HepG2 (cell line): Measurements from ENCODE around the gene CXCR5. TPM values are rescaled to one million over a fixed set of nuclear protein-coding genes. Genes with fewer than 3 reads are reported as not detected.

ENCODE experiments used
- HCFC1 ChIP-seq: fragments of 150-350 bp; IDR thresholded peaks from 2 replicates; pipeline ENCODE4 v1.6.1; 2014; ENCODE audit warnings: low read depth, low read length
- HDAC2 ChIP-seq: sonication (generic); formaldehyde crosslinking; IDR thresholded peaks from 2 replicates; pipeline ENCODE4 v1.4.0; 2020; ENCODE audit warnings: missing genetic modification reagents
- HNRNPK ChIP-seq: fragments of 200-400 bp; formaldehyde crosslinking; IDR thresholded peaks from 2 replicates; pipeline ENCODE4 v1.6.1; 2018; ENCODE audit warnings: low read length, low read depth, moderate library complexity, mild to moderate bottlenecking; ENCODE audit not compliant: poor library complexity, severe bottlenecking
- MAFG ChIP-seq: sonication (generic); formaldehyde crosslinking; IDR thresholded peaks from 2 replicates; pipeline ENCODE4 v1.5.1; 2020; ENCODE audit warnings: mild to moderate bottlenecking, missing genetic modification reagents
- SNRNP70 ChIP-seq: fragments of 200-400 bp; formaldehyde crosslinking; IDR thresholded peaks from 2 replicates; pipeline ENCODE4 v1.6.1; 2017; ENCODE audit warnings: mild to moderate bottlenecking, low read depth, low read length, moderate library complexity
- TCF7 ChIP-seq: sonication (generic); IDR thresholded peaks from 2 replicates; pipeline ENCODE4 v1.6.1; 2016; ENCODE audit warnings: antibody characterized with exemption, low read depth
- ZNF766 ChIP-seq: sonication (generic); formaldehyde crosslinking; IDR thresholded peaks from 2 replicates; pipeline ENCODE4 v1.5.0; 2020; ENCODE audit warnings: missing genetic modification reagents, borderline replicate concordance
- ZNF782 ChIP-seq: sonication (generic); formaldehyde crosslinking; IDR thresholded peaks from 2 replicates; pipeline ENCODE4 v1.4.0; 2020; ENCODE audit warnings: missing genetic modification reagents, mild to moderate bottlenecking, borderline replicate concordance
- ZNF883 ChIP-seq: sonication (generic); formaldehyde crosslinking; IDR thresholded peaks from 2 replicates; pipeline ENCODE4 v1.5.1; 2020; ENCODE audit warnings: mild to moderate bottlenecking, missing genetic modification reagents; ENCODE audit errors: not compliant biosample characterization
- polyA plus RNA-seq, 8 experiments: library from polyadenylated mRNA; depleted of rRNA in 3 of 8; stranded (reverse) in 7 of 8; unstranded in 1 of 8; fragments of >200 nt; fragmentation: Illumina TruSeq in 4 of 8; extraction: Trizol in 4 of 8; gene quantifications; 2 replicates each; pipeline versions ENCODE4 v1.2.1 to v1.2.3, GENCODE V29; 2011 to 2016; ENCODE audit warnings: low read depth in 4 of 8, missing spikeins in 1 of 8, mixed read lengths in 1 of 8; ENCODE audit not compliant: insufficient read depth in 1 of 8
- total RNA-seq, 5 experiments: library from RNA; depleted of rRNA; stranded (reverse); fragments of >200 nt; fragmentation: Illumina TruSeq; extraction: Trizol; gene quantifications; 2 replicates each; pipeline ENCODE4 v1.2.3, GENCODE V29; 2016; ENCODE audit warnings: low read depth in 1 of 5
- TF ChIP-seq, protein P1 (sequence below): sonication (generic); formaldehyde crosslinking; IDR thresholded peaks from 2 replicates; pipeline ENCODE4 v1.4.0; 2020; ENCODE audit warnings: missing genetic modification reagents, borderline replicate concordance
- TF ChIP-seq, protein P2 (sequence below): sonication (generic); formaldehyde crosslinking; IDR thresholded peaks from 2 replicates; pipeline ENCODE4 v1.8.0; 2022; ENCODE audit warnings: missing genetic modification reagents, mild to moderate bottlenecking, moderate library complexity, borderline replicate concordance
- TF ChIP-seq, protein P3 (sequence below): sonication (generic); formaldehyde crosslinking; IDR thresholded peaks from 2 replicates; pipeline ENCODE4 v1.5.0; 2020; ENCODE audit warnings: missing genetic modification reagents

Gene CXCR5
- total and polyA plus RNA-seq, 2 of the 13 experiments (the other 11 are each of a cell fraction or from before 2014, with no cell fraction given): not detected

DNA sequence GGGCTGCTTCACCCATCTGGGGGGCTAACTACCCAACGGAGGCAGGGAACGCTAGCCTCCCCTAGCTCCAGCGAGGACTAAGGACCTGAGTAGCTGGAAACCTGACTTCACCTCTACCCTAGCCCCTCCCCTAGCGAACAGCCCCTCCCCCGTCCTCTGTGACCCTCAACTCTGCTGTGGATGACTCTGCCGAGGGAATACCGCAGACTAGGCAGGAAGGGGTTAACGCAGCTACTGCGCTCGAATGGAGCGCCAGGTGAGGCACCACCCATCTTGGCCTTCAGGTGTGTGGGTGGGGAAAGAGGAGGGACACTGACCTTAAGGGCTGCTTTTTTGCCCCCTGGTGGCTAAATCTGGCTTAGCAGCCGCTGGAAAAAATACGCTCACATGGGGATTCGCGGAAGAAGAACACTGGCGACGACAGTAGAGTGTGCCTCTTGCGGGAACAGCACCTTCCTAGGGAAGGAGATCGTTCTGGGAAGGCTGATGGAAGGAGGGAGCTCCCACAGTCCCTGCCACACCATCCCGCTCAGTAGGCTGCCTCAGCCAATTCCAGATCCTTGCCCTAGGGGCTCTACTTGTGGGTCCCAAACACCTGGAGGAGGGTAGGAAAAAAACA lies 46.5 kb downstream of the CXCR5 start (continued):
- TF ChIP-seq, protein P1, sequence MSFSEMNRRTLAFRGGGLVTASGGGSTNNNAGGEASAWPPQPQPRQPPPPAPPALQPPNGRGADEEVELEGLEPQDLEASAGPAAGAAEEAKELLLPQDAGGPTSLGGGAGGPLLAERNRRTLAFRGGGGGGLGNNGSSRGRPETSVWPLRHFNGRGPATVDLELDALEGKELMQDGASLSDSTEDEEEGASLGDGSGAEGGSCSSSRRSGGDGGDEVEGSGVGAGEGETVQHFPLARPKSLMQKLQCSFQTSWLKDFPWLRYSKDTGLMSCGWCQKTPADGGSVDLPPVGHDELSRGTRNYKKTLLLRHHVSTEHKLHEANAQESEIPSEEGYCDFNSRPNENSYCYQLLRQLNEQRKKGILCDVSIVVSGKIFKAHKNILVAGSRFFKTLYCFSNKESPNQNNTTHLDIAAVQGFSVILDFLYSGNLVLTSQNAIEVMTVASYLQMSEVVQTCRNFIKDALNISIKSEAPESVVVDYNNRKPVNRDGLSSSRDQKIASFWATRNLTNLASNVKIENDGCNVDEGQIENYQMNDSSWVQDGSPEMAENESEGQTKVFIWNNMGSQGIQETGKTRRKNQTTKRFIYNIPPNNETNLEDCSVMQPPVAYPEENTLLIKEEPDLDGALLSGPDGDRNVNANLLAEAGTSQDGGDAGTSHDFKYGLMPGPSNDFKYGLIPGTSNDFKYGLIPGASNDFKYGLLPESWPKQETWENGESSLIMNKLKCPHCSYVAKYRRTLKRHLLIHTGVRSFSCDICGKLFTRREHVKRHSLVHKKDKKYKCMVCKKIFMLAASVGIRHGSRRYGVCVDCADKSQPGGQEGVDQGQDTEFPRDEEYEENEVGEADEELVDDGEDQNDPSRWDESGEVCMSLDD (CRISPR knock-in tag): no peak
- no peak for TF ChIP-seq ZNF766 (CRISPR knock-in tag)
- TF ChIP-seq MAFG (CRISPR knock-in tag): no peak
- TF ChIP-seq, protein P2, sequence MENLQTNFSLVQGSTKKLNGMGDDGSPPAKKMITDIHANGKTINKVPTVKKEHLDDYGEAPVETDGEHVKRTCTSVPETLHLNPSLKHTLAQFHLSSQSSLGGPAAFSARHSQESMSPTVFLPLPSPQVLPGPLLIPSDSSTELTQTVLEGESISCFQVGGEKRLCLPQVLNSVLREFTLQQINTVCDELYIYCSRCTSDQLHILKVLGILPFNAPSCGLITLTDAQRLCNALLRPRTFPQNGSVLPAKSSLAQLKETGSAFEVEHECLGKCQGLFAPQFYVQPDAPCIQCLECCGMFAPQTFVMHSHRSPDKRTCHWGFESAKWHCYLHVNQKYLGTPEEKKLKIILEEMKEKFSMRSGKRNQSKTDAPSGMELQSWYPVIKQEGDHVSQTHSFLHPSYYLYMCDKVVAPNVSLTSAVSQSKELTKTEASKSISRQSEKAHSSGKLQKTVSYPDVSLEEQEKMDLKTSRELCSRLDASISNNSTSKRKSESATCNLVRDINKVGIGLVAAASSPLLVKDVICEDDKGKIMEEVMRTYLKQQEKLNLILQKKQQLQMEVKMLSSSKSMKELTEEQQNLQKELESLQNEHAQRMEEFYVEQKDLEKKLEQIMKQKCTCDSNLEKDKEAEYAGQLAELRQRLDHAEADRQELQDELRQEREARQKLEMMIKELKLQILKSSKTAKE (CRISPR knock-in tag): 0 out of 2 replicates have a peak, but pooled peaks have one; percentile 7
- TF ChIP-seq HCFC1: no peak
- no peak for TF ChIP-seq ZNF782 (CRISPR knock-in tag)
- TF ChIP-seq ZNF883: peak; percentile 43
- peak; percentile 24; the same call in 1 of the 2 replicates for TF ChIP-seq HDAC2 (CRISPR knock-in tag)
- no peak for TF ChIP-seq HNRNPK
- no peak for TF ChIP-seq TCF7
- no peak for TF ChIP-seq SNRNP70
- TF ChIP-seq, protein P3, sequence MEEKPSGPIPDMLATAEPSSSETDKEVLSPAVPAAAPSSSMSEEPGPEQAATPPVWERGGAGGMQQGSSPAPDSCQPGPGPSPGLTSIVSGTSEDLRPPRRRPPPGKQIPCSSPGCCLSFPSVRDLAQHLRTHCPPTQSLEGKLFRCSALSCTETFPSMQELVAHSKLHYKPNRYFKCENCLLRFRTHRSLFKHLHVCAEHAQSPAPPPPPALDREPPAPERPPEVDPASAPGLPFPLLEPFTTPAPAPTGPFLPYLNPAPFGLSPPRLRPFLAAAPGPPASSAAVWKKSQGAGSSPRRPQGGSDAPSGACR (CRISPR knock-in tag): no peak
